GM21737 (cell line): ENCODE measurements around the gene PKD1.

Experiments used
- ATAC-seq: cut with Tn5 transposase; IDR thresholded peaks from one replicate; pipeline ENCODE4 v1.9.1; 2021; ENCODE audit warnings: mild to moderate bottlenecking, moderate library complexity; ENCODE audit not compliant: unreplicated experiment

The PKD1 gene

GRCh38 chr16:2078691-2079090 lies 57.0 kb downstream of the PKD1 start:
- no peak for ATAC-seq

GRCh38 chr16:2078096-2078495 lies 57.6 kb downstream of the PKD1 start:
- no peak for ATAC-seq

- ATAC-seq = no peak
Measured at GRCh38 chr16:2077696-2078095, 58.0 kb downstream of the PKD1 start.

- no peak for ATAC-seq
Measured at GRCh38 chr16:2077016-2077415, 58.7 kb downstream of the PKD1 start.

GRCh38 chr16:2076072-2076865 lies 59.4 kb downstream of the PKD1 start:
- no peak for ATAC-seq

- no peak for ATAC-seq
Measured at GRCh38 chr16:2075631-2076030, 60.1 kb downstream of the PKD1 start.

- ATAC-seq = no peak
Measured at GRCh38 chr16:2074071-2074470, 61.6 kb downstream of the PKD1 start.

GRCh38 chr16:2072926-2073325 lies 62.8 kb downstream of the PKD1 start:
- no peak for ATAC-seq

- ATAC-seq = no peak
Measured at GRCh38 chr16:2071454-2072202, 64.1 kb downstream of the PKD1 start.

- ATAC-seq = no peak
Measured at GRCh38 chr16:2070576-2071453, 64.9 kb downstream of the PKD1 start.

- no peak for ATAC-seq
Measured at GRCh38 chr16:2066139-2066538, 69.6 kb downstream of the PKD1 start.

- ATAC-seq = no peak
Measured at GRCh38 chr16:2064368-2064945, 71.2 kb downstream of the PKD1 start.

GRCh38 chr16:2063861-2064260 lies 71.8 kb downstream of the PKD1 start:
- ATAC-seq = no peak

GRCh38 chr16:2062801-2063200 lies 72.9 kb downstream of the PKD1 start:
- ATAC-seq = no peak

- ATAC-seq = no peak
Measured at GRCh38 chr16:2061526-2061925, 74.2 kb downstream of the PKD1 start.

GRCh38 chr16:2061023-2061422 lies 74.7 kb downstream of the PKD1 start:
- ATAC-seq = no peak

- no peak for ATAC-seq
Measured at GRCh38 chr16:2060346-2060745, 75.4 kb downstream of the PKD1 start.

GRCh38 chr16:2058872-2059271 lies 76.8 kb downstream of the PKD1 start:
- ATAC-seq = no peak

- ATAC-seq = no peak
Measured at GRCh38 chr16:2058420-2058819, 77.3 kb downstream of the PKD1 start.

GRCh38 chr16:2057438-2057837 lies 78.3 kb downstream of the PKD1 start:
- ATAC-seq = no peak
